ENCODE results near the gene OR8A1.

DNA sequence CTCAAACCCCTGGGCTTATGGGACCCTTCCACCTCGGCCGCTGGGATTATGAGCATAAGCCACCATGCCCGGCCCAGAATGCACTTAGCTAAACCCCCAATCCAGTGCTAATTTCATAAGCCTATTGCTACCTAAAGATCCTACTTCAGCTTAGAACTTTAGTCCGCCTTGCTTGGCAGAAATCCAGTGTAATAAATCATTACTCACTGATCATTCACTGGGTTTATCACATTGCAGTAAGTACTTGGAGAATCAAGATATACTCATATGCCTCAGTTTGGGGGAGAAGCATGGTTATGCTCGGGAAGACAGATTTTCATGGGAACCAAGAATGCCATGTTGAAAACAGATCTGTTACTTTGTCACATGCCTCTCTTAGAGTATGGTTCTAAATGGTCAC is 49.1 kb downstream of the OR8A1 start:
- TF ChIP-seq, protein P1, sequence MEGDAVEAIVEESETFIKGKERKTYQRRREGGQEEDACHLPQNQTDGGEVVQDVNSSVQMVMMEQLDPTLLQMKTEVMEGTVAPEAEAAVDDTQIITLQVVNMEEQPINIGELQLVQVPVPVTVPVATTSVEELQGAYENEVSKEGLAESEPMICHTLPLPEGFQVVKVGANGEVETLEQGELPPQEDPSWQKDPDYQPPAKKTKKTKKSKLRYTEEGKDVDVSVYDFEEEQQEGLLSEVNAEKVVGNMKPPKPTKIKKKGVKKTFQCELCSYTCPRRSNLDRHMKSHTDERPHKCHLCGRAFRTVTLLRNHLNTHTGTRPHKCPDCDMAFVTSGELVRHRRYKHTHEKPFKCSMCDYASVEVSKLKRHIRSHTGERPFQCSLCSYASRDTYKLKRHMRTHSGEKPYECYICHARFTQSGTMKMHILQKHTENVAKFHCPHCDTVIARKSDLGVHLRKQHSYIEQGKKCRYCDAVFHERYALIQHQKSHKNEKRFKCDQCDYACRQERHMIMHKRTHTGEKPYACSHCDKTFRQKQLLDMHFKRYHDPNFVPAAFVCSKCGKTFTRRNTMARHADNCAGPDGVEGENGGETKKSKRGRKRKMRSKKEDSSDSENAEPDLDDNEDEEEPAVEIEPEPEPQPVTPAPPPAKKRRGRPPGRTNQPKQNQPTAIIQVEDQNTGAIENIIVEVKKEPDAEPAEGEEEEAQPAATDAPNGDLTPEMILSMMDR (IDR thresholded peaks at IDR 0.05), result no peak
- no peak for TF ChIP-seq POLR2A (IDR thresholded peaks at IDR 0.05)
- no peak for TF ChIP-seq POLR2AphosphoS5 (IDR thresholded peaks at IDR 0.05; ENCODE audit: insufficient read depth in 1 of 2, low read depth in 1 of 2)

Data from vagina (tissue), 2 donors.